Upper lobe of right lung (tissue), 1 donor: ENCODE results near the gene HOXD10. TPM values are rescaled to one million over a fixed set of nuclear protein-coding genes. Genes with fewer than 3 reads are reported as not detected.

Experiments
- ATAC-seq: fragments of 200-7000 bp; cut with Tn5 transposase; one replicate; pipeline ENCODE4 v1.9.1; 2020; ENCODE audit warnings: mild to moderate bottlenecking, moderate library complexity
- DNase-seq: peaks from one replicate; pipeline ENCODE4 v3.0.0-alpha.2; 2020
- H3K27ac ChIP-seq: fragments of 200-600 bp; one replicate; pipeline ENCODE4 v1.8.0; 2022
- H3K27me3 ChIP-seq: fragments of 200-600 bp; one replicate; pipeline ENCODE4 v1.8.0; 2022; ENCODE audit warnings: mild to moderate bottlenecking
- H3K36me3 ChIP-seq: fragments of 200-600 bp; one replicate; pipeline ENCODE4 v1.8.0; 2022
- H3K4me1 ChIP-seq: fragments of 200-600 bp; one replicate; pipeline ENCODE4 v1.8.0; 2022
- H3K4me3 ChIP-seq: fragments of 200-600 bp; one replicate; pipeline ENCODE4 v1.8.0; 2022; ENCODE audit warnings: mild to moderate bottlenecking
- H3K9me3 ChIP-seq: fragments of 200-600 bp; one replicate; pipeline ENCODE4 v1.8.0; 2022
- CTCF ChIP-seq: fragments of 200-600 bp; IDR thresholded peaks from one replicate; pipeline ENCODE4 v1.8.0; 2022; ENCODE audit warnings: antibody characterized with exemption
- intact Hi-C: fragments of 100-400 bp; cut with DNase I; formaldehyde crosslinking; loops from one replicate; pipeline ENCODE4 v1.11.0; 2022
- total RNA-seq: library from RNA; stranded (reverse); fragmentation: NEBNext Ultra II Directional; extraction: Animal tissue kit (Norgen Biotek cat#: 25700); gene quantifications from one replicate; pipeline ENCODE4 v1.2.1, GENCODE V29; 2021
- donor health status: DM: no; HTN: yes; CAD: no; lungs with severe emphysema.

HOXD10 gene
- total RNA-seq, 1 donor from 2014 or later = 0.55 TPM

GRCh38 chr2:176140513-176141317 is 24.1 kb downstream of the HOXD10 start:
- H3K4me1 ChIP-seq = peaks cover 15% of the 10 kb centered on the region
- peaks cover 92% of the 10 kb centered on the region for H3K27me3 ChIP-seq
- intact Hi-C loops = no loop called here
- TF ChIP-seq CTCF = peak; percentile 78
- H3K36me3 ChIP-seq = no peaks in the 10 kb centered on the region
- no peaks in the 10 kb centered on the region for H3K9me3 ChIP-seq
- DNase-seq (peak; percentile 85), ATAC-seq (peak; percentile 93)
- peak overlapping the region; percentile 47 for H3K4me3 ChIP-seq
- no peak overlapping the region for H3K27ac ChIP-seq

GRCh38 chr2:176142281-176142680 is 25.7 kb downstream of the HOXD10 start:
- Histone ChIP-seq H3K9me3 (no peaks in the 10 kb centered on the region), H3K27ac (no peak overlapping the region), H3K4me1 (peaks cover 7% of the 10 kb centered on the region), H3K4me3 (no peak overlapping the region), H3K36me3 (no peaks in the 10 kb centered on the region), H3K27me3 (peaks cover 94% of the 10 kb centered on the region)
- no peak for TF ChIP-seq CTCF
- DNase-seq = no peak
- intact Hi-C loops = no loop called here
- ATAC-seq = no peak

- no peak overlapping the region for H3K4me3 ChIP-seq
- peaks cover 3% of the 10 kb centered on the region for H3K4me1 ChIP-seq
- no peak for DNase-seq
- intact Hi-C loops = no loop called here
- no peaks in the 10 kb centered on the region for H3K36me3 ChIP-seq
- no peak for ATAC-seq
- peaks cover 94% of the 10 kb centered on the region for H3K27me3 ChIP-seq
- TF ChIP-seq CTCF = no peak
- H3K27ac ChIP-seq = no peak overlapping the region
- no peaks in the 10 kb centered on the region for H3K9me3 ChIP-seq
Measured at GRCh38 chr2:176145085-176145969, 28.7 kb downstream of the HOXD10 start.

GRCh38 chr2:176146101-176146500 is 29.5 kb downstream of the HOXD10 start:
- ATAC-seq (no peak), DNase-seq (no peak)
- Histone ChIP-seq H3K4me3 (no peak overlapping the region), H3K9me3 (no peaks in the 10 kb centered on the region), H3K27ac (no peak overlapping the region), H3K4me1 (no peaks in the 10 kb centered on the region), H3K36me3 (no peaks in the 10 kb centered on the region), H3K27me3 (peaks cover 94% of the 10 kb centered on the region)
- intact Hi-C loops = no loop called here
- no peak for TF ChIP-seq CTCF

- DNase-seq = no peak
- ATAC-seq = no peak
- intact Hi-C loops = no loop called here
- Histone ChIP-seq H3K4me3 (no peak overlapping the region), H3K4me1 (no peaks in the 10 kb centered on the region), H3K27me3 (peaks cover 94% of the 10 kb centered on the region), H3K9me3 (no peaks in the 10 kb centered on the region), H3K36me3 (no peaks in the 10 kb centered on the region), H3K27ac (no peak overlapping the region)
- TF ChIP-seq CTCF = no peak
Measured at GRCh38 chr2:176146645-176147044, 30.1 kb downstream of the HOXD10 start.
